Tibial artery (tissue), 4 donors: ENCODE results near the gene FBXL17.

Experiments
- DNase-seq, 2 donors: peaks; one replicate each; pipeline ENCODE4 v3.0.0-alpha.2; 2019
- H3K27ac ChIP-seq, 2 donors: fragments of 200-600 bp; sonication (generic) in 1 of 2; 1 replicate in 1 of 2; 2 replicates in 1 of 2; pipeline ENCODE4 v1.5.1; 2018 to 2019; ENCODE audit warnings: mild to moderate bottlenecking in 1 of 2
- H3K27me3 ChIP-seq, 2 donors: fragments of 200-600 bp; sonication (generic) in 1 of 2; one replicate each; pipeline versions ENCODE4 v1.5.1 to v1.6.0; 2016 to 2019
- H3K36me3 ChIP-seq, 3 donors: fragments of 200-600 bp; sonication (generic) in 2 of 3; one replicate each; pipeline ENCODE4 v1.5.1; 2016 to 2019; ENCODE audit warnings: mild to moderate bottlenecking in 2 of 3
- H3K4me1 ChIP-seq, 4 donors: fragments of 200-600 bp; sonication (generic) in 2 of 4; 1 replicate in 3 of 4; 2 replicates in 1 of 4; pipeline ENCODE4 v1.5.1; 2016 to 2019
- H3K4me3 ChIP-seq, 2 donors: fragments of 200-600 bp; sonication (generic) in 1 of 2; 1 replicate in 1 of 2; 2 replicates in 1 of 2; pipeline ENCODE4 v1.5.1; 2018 to 2019; ENCODE audit warnings: mild to moderate bottlenecking in 2 of 2
- H3K9me3 ChIP-seq, 3 donors: fragments of 200-600 bp; sonication (generic) in 1 of 3; one replicate each; pipeline ENCODE4 v1.5.1; 2016 to 2019
- intact Hi-C: fragments of 100-400 bp; cut with DNase I; formaldehyde crosslinking; loops from one replicate; pipeline ENCODE4 v1.15.0; 2023; ENCODE audit warnings: low total_unique reads
- TF ChIP-seq, protein P1 (sequence below), 2 experiments: fragments of 200-600 bp in 1 of 2; fragments of 450-650 bp in 1 of 2; IDR thresholded peaks; one replicate each; pipeline ENCODE4 v1.5.1; 2017 to 2019; ENCODE audit warnings: antibody characterized with exemption in 2 of 2, mild to moderate bottlenecking in 1 of 2, moderate library complexity in 1 of 2

FBXL17 gene

GRCh38 chr5:107884871-107885270 is 497.0 kb downstream of the FBXL17 start:
- DNase-seq, result no peak
- no peaks in the 10 kb centered on the region for H3K36me3 ChIP-seq
- intact Hi-C loops, result no loop called here

DNA sequence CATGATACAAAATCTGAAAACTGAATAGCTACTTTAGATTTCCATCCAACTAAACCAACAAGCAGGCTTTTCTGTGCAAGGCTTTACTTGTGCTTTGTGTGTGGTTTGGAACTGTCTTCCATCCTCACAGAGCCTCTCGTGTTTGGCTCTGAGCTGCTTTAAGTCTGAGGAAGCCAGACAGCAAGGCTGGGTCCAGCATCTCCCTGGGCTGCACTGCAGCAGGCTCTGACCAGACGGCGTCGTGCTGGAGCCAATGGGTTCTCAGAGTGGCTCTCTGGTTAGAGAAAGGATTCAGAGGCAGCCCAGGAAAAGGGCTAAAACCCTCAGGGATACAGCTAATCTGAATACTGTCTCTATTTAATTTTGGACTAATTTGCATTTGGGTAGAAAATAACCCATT is 503.2 kb downstream of the FBXL17 start:
- no peak overlapping the region for H3K27ac ChIP-seq
- peaks cover 0 to 26% (median 4%) of the 10 kb centered on the region in 4 donors for H3K4me1 ChIP-seq
- no peaks in the 10 kb centered on the region for H3K36me3 ChIP-seq
- TF ChIP-seq, protein P1, sequence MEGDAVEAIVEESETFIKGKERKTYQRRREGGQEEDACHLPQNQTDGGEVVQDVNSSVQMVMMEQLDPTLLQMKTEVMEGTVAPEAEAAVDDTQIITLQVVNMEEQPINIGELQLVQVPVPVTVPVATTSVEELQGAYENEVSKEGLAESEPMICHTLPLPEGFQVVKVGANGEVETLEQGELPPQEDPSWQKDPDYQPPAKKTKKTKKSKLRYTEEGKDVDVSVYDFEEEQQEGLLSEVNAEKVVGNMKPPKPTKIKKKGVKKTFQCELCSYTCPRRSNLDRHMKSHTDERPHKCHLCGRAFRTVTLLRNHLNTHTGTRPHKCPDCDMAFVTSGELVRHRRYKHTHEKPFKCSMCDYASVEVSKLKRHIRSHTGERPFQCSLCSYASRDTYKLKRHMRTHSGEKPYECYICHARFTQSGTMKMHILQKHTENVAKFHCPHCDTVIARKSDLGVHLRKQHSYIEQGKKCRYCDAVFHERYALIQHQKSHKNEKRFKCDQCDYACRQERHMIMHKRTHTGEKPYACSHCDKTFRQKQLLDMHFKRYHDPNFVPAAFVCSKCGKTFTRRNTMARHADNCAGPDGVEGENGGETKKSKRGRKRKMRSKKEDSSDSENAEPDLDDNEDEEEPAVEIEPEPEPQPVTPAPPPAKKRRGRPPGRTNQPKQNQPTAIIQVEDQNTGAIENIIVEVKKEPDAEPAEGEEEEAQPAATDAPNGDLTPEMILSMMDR (IDR thresholded peaks at IDR 0.05), result no peak
- H3K9me3 ChIP-seq, result no peaks in the 10 kb centered on the region
- no peak for DNase-seq
- no peak overlapping the region for H3K4me3 ChIP-seq
- intact Hi-C loops, result no loop called here
- H3K27me3 ChIP-seq, result no peaks in the 10 kb centered on the region

More at GRCh38 chr5:107884871-107885270, 497.0 kb downstream of the FBXL17 start:
- no peak overlapping the region for H3K4me3 ChIP-seq
- no peaks in the 10 kb centered on the region for H3K27me3 ChIP-seq
- H3K27ac ChIP-seq, result no peak overlapping the region
- no peaks in the 10 kb centered on the region for H3K9me3 ChIP-seq
- peaks cover 0 to 5% (median 0%) of the 10 kb centered on the region in 4 donors for H3K4me1 ChIP-seq
- TF ChIP-seq, protein P1 (IDR thresholded peaks at IDR 0.05), result no peak

DNA sequence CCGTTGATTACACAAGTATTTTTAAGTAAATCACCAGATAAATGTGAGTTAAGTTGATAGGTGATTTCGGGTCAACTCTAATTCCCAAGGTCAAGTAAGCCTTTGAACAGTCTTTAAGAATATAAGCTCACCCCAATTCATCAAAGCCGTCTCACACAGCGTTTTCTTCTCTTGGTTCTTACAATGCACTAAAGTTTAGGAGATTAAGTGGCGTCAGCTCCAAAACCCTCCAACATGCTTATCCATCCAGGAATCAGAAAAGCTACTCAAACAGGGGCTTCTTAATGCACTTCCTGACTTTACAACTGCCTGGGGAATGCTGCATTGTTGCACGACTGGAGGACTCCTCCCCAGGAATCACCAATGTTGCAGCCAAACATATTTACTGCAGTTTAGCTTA is 505.0 kb downstream of the FBXL17 start:
- TF ChIP-seq, protein P1 (IDR thresholded peaks at IDR 0.05), result no peak
- intact Hi-C loops, result no loop called here
- Histone ChIP-seq H3K4me3 (no peak overlapping the region), H3K4me1 (peaks cover 0 to 28% (median 4%) of the 10 kb centered on the region in 4 donors), H3K9me3 (no peaks in the 10 kb centered on the region), H3K27ac (no peak overlapping the region), H3K36me3 (no peaks in the 10 kb centered on the region), H3K27me3 (no peaks in the 10 kb centered on the region)
- no peak for DNase-seq

DNA sequence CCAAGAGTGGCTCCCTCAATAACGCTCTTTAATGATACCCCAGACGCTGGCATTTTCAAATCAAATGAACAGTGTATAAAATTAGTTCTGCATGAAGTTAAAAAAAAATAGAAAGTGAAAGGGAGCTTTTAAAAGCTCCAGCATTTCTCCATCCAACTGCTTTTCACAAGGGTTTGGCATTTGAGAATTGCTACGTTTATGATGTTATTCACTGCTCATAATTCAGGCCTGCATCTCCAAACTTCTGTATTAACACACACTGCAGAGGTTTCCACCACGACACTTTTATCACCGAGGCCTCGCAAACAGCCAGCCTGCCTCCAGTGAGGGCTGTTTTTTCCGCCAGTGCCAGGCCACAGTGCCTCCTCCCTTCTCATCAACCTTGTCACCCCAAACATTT is 505.6 kb downstream of the FBXL17 start:
- DNase-seq, result no peak
- TF ChIP-seq, protein P1 (IDR thresholded peaks at IDR 0.05), result no peak
- Histone ChIP-seq H3K36me3 (no peaks in the 10 kb centered on the region), H3K4me1 (peaks cover 0 to 28% (median 4%) of the 10 kb centered on the region in 4 donors), H3K4me3 (no peak overlapping the region), H3K27me3 (no peaks in the 10 kb centered on the region), H3K27ac (no peak overlapping the region), H3K9me3 (no peaks in the 10 kb centered on the region)
- intact Hi-C loops, result no loop called here

GRCh38 chr5:107875833-107876232 is 506.1 kb downstream of the FBXL17 start:
- Histone ChIP-seq H3K27ac (no peak overlapping the region), H3K36me3 (no peaks in the 10 kb centered on the region), H3K27me3 (no peaks in the 10 kb centered on the region), H3K9me3 (no peaks in the 10 kb centered on the region), H3K4me3 (no peak overlapping the region), H3K4me1 (peaks cover 0 to 28% (median 4%) of the 10 kb centered on the region in 4 donors)
- TF ChIP-seq, protein P1 (IDR thresholded peaks at IDR 0.05), result no peak
- DNase-seq, result peak in 1 of 2 donors; percentile 27
- intact Hi-C loops, result no loop called here

DNA sequence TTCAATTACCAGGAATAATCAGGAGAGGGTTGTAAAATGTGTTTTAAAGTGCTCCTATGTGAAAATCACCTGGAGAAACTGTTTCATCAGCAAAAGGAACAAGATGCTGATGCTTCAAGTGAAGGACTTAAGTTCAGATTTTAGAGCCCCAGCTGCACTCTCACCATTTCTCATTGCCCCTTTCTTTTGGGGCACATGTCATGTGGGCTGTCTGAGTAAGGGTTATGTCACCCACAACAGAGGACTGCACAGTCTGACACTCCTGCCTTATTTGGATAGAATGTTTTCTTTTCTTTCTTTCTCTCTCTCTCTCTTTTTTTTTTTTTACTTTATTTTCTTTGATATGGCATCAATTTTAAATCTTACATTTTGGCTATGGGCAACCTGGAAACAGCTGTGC is 507.1 kb downstream of the FBXL17 start:
- intact Hi-C loops, result no loop called here
- no peak overlapping the region for H3K27ac ChIP-seq
- DNase-seq, result no peak
- H3K4me1 ChIP-seq, result peaks cover 0 to 28% (median 4%) of the 10 kb centered on the region in 4 donors
- no peak overlapping the region for H3K4me3 ChIP-seq
- no peaks in the 10 kb centered on the region for H3K9me3 ChIP-seq
- TF ChIP-seq, protein P1 (IDR thresholded peaks at IDR 0.05), result no peak
- H3K36me3 ChIP-seq, result no peaks in the 10 kb centered on the region
- H3K27me3 ChIP-seq, result no peaks in the 10 kb centered on the region
